AG04450 (cell line): ENCODE data around the gene PACRGL. TPM values are rescaled to one million over a fixed set of nuclear protein-coding genes. Genes with fewer than 3 reads are reported as not detected.

ENCODE experiments used
- CTCF ChIA-PET: fragments of 300-600, 350-600 bp; formaldehyde crosslinking; extraction: SDS; loops from one replicate; lab custom pipeline; 2022; ENCODE audit warnings: antibody characterized with exemption, inconsistent platforms; lab: Charles Lee
- POLR2A ChIA-PET: fragments of 350-600 bp; formaldehyde crosslinking; extraction: SDS; loops from one replicate; lab custom pipeline; 2021; ENCODE audit warnings: antibody characterized with exemption, inconsistent platforms; lab: Yijun Ruan, JAX
- DNase-seq: peaks from one replicate; pipeline ENCODE4 v3.0.0-alpha.2; 2011; ENCODE audit warnings: low read depth, low spot score
- H3K27ac ChIP-seq: one replicate; pipeline ENCODE4 v1.5.1; 2012; ENCODE audit warnings: low read depth, low read length, control low read depth
- H3K27me3 ChIP-seq: one replicate; pipeline ENCODE4 v1.6.0; 2012; ENCODE audit warnings: low read length; ENCODE audit not compliant: control insufficient read depth, insufficient read depth
- H3K4me3 ChIP-seq: 2 replicates; pipeline ENCODE4 v1.5.1; 2011; ENCODE audit warnings: mild to moderate bottlenecking, low read depth, low read length, control low read depth
- H3K9me3 ChIP-seq: 2 replicates; pipeline ENCODE4 v1.5.1; 2012; ENCODE audit warnings: low read length; ENCODE audit not compliant: control insufficient read depth, insufficient read depth
- polyA plus RNA-seq: library from polyadenylated mRNA; depleted of rRNA; stranded (reverse); fragments of >200 nt; gene quantifications from 2 replicates; pipeline ENCODE4 v1.2.3, GENCODE V29; 2011
- TF ChIP-seq, protein P1 (sequence below): IDR thresholded peaks from 2 replicates; pipeline ENCODE4 v1.5.1; 2011; ENCODE audit warnings: low read depth, low read length, control low read depth, inconsistent platforms

Gene PACRGL
- polyA plus RNA-seq, 1 experiment: 15.2 TPM

DNA sequence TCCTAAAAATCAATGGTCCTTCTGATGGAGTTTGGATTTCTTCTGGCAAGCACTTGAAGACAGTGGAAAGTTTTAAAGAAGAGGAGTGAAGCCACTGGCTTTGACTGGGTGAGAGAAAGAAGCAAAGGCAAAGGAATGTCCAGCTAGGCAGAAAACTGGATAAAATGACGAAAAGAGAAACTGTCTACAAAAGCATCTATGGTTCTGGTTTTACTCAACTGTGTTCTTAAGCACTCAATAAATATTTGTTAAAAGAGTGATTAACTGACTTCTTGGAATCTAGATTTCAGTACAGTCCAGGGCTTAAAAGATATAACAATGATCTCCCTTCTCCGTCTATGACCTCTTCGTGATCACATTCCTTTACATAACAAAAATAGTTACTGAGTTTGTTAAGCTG, 52.4 kb downstream of the PACRGL start:
- no peak overlapping the region for H3K27ac ChIP-seq
- no peaks in the 10 kb centered on the region for H3K27me3 ChIP-seq
- no peaks in the 10 kb centered on the region for H3K9me3 ChIP-seq
- no peak for DNase-seq
- ChIA-PET CTCF (interaction anchor here (2.4 kb wide), 1 partner anchor 21 kb away, joined by 10 read pairs; no protein-coding TSS in a partner anchor), POLR2A (no interaction called here)
- H3K4me3 ChIP-seq: no peak overlapping the region
- TF ChIP-seq, protein P1, sequence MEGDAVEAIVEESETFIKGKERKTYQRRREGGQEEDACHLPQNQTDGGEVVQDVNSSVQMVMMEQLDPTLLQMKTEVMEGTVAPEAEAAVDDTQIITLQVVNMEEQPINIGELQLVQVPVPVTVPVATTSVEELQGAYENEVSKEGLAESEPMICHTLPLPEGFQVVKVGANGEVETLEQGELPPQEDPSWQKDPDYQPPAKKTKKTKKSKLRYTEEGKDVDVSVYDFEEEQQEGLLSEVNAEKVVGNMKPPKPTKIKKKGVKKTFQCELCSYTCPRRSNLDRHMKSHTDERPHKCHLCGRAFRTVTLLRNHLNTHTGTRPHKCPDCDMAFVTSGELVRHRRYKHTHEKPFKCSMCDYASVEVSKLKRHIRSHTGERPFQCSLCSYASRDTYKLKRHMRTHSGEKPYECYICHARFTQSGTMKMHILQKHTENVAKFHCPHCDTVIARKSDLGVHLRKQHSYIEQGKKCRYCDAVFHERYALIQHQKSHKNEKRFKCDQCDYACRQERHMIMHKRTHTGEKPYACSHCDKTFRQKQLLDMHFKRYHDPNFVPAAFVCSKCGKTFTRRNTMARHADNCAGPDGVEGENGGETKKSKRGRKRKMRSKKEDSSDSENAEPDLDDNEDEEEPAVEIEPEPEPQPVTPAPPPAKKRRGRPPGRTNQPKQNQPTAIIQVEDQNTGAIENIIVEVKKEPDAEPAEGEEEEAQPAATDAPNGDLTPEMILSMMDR: no peak

DNA sequence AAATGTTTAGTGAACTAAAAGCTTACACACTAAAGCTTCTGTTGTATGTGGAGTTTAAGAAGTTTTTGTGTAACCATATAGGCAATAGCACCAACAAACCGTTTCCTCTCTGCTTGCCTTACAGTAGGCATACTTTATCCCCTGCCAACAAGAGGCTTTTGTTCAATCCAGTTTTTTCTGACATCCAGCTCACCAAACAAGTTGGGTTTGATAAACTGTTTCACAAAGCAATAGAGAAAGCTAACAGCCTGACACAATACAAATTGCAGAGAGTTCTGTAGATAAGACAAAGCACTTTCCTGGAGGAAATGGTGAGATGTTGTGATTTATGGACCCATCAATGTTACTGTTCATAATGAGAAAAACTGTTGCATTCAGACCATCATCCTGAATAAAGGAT, 53.8 kb downstream of the PACRGL start:
- H3K9me3 ChIP-seq: no peaks in the 10 kb centered on the region
- H3K27ac ChIP-seq: no peak overlapping the region
- H3K4me3 ChIP-seq: no peak overlapping the region
- TF ChIP-seq, protein P1: no peak
- POLR2A ChIA-PET: no interaction called here
- no peaks in the 10 kb centered on the region for H3K27me3 ChIP-seq
- CTCF ChIA-PET: interaction anchor here (1.2 kb wide), 1 partner anchor 19 kb away, joined by 3 read pairs; no protein-coding TSS in a partner anchor
- DNase-seq: no peak

DNA sequence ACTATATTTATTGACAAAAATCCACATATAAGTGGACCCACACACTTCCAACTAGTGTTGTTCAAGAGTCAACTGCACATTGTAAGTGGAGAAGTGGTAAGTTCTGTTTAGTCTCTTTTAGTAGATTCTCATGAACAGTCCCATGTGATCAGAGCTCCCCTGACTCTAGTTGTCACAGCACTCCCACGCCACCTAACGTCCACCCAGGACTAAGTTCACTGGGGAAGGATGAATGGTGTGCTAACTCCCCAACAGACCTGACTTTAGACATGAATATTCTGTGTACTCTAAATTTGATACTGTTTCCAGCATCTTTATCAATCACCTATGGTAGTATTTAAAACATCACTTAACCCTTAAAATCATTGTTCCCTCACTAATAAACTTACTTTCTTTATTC, 59.8 kb downstream of the PACRGL start:
- DNase-seq: no peak
- H3K9me3 ChIP-seq: no peaks in the 10 kb centered on the region
- H3K27ac ChIP-seq: no peak overlapping the region
- TF ChIP-seq, protein P1: no peak
- H3K27me3 ChIP-seq: no peaks in the 10 kb centered on the region
- CTCF ChIA-PET: interaction anchor here (2.4 kb wide), 1 partner anchor 13 kb away, joined by 24 read pairs; no protein-coding TSS in a partner anchor
- POLR2A ChIA-PET: no interaction called here
- no peak overlapping the region for H3K4me3 ChIP-seq

DNA sequence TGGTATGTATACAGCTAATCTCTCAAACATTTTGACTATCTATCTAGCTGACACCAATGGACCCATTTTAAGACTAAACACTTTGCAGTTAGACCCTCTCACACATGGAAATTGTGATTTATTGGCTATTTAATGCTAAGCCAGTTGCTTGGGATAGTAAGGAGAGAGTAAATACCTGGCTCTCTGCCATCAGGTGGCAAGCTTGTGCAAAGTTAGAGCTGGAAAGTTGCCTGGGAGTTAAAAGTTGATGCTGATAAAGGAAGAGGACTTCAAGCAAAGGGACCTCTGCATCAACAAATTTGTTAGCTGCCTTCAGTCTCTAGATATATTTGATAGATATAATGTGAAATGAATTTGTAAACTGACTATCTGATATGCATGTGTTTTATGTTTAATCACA, 61.1 kb downstream of the PACRGL start:
- H3K4me3 ChIP-seq: no peak overlapping the region

DNA sequence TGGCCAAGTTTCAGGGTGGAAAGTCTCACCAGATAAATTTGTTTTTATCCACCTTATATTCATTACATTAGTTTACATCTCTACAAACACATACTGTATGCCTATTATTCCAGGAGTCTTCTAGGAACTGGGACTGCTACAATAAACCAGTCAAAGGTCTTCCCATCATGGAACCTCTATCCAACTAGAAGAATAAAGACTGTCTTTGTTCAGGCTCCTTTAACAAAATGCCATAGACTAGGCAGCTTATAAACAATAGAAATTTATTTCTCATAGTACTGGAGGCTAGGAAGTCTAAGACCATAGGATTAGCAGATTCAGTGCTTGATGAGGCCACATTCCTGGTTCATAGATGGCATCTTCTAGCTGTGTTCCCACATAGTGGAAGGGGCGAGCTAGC, 61.6 kb downstream of the PACRGL start:
- TF ChIP-seq, protein P1: no peak
- ChIA-PET CTCF (interaction anchor here (2.4 kb wide), 1 partner anchor 11 kb away, joined by 24 read pairs; no protein-coding TSS in a partner anchor), POLR2A (no interaction called here)
- Histone ChIP-seq H3K9me3 (no peaks in the 10 kb centered on the region), H3K27me3 (no peaks in the 10 kb centered on the region), H3K4me3 (no peak overlapping the region), H3K27ac (no peak overlapping the region)
- no peak for DNase-seq

More for the DNA sequence above, 61.1 kb downstream of the PACRGL start:
- DNase-seq: no peak
- ChIA-PET CTCF (interaction anchor here (0.5 to 2.4 kb wide), 2 partner anchors 12 to 600 kb away, joined by 3 to 24 read pairs; no protein-coding TSS in a partner anchor), POLR2A (no interaction called here)
- Histone ChIP-seq H3K9me3 (no peaks in the 10 kb centered on the region), H3K27ac (no peak overlapping the region), H3K27me3 (no peaks in the 10 kb centered on the region)
- TF ChIP-seq, protein P1: no peak
